NCI-H2227 (cell line): ENCODE data around the gene SYT9.

ENCODE experiments used
- DNase-seq: peaks from one replicate; lab custom pipeline; 2025; ENCODE audit not compliant: unreplicated experiment; lab: John Stamatoyannopoulos, UW

SYT9 gene

DNA sequence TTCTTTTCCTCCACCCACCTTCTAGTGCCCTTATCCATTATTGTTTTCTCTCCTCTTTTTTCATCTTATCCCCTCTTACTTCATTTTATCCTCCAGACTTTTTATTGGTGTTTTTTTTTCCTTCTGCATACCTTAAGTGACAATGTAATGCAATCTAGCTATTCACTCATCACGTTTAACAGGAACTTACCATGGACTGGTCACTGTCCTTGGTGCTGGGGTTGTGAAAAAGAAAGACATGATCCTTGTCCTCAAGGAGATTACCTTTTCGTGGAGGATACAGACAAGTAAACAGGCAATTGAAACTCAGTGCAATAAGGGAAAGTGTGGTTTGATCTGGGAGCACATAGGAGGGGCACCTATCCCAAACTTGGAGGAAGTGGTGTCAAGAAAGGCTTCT is 20.7 kb downstream of the SYT9 start:
- DNase-seq = no peak

GRCh38 chr11:7275133-7275532 is 23.4 kb downstream of the SYT9 start:
- no peak for DNase-seq

GRCh38 chr11:7278314-7278917 is 26.7 kb downstream of the SYT9 start:
- no peak for DNase-seq

DNA sequence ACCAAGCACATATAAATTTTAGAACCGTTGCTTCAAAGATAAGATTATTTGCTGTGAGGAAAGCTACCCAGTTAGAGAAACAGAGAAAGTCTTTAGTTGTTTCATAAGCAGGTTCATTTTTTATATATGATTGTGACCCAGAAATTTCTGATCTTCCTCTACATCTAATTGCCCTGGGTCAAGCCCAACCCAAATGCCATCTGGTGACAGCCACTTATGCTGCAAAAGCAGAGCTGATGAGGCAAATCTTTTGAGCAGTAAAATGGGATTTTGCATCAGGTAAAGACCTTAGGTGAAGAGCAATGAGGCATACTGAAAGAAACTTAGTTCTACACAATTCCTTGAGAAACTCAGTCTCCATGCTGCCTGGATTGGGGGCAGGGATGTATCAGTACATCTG is 28.0 kb downstream of the SYT9 start:
- DNase-seq = no peak

- DNase-seq = no peak
These were observed 29.4 kb downstream of the SYT9 start for GRCh38 chr11:7281079-7281478.

DNA sequence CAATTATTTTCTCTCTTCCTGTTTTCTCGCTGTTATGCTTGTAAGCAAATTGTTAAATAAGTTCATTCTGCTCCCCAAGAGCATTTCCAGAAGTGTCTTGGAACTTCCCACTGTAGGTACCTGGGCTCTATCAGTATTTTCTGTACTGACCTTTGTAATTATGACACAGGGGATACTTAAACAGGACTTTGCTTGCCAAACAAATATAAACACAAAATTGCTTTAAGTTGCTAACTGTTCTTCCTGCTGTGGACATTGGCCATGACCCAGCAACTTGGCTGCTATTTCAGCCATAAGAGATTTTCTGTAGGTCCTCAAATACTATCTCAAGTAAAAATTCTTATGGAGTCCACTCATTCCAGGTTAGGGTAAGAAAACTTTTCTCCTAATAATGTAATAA is 30.1 kb downstream of the SYT9 start:
- no peak for DNase-seq

GRCh38 chr11:7286178-7286577 is 34.5 kb downstream of the SYT9 start:
- no peak for DNase-seq

DNA sequence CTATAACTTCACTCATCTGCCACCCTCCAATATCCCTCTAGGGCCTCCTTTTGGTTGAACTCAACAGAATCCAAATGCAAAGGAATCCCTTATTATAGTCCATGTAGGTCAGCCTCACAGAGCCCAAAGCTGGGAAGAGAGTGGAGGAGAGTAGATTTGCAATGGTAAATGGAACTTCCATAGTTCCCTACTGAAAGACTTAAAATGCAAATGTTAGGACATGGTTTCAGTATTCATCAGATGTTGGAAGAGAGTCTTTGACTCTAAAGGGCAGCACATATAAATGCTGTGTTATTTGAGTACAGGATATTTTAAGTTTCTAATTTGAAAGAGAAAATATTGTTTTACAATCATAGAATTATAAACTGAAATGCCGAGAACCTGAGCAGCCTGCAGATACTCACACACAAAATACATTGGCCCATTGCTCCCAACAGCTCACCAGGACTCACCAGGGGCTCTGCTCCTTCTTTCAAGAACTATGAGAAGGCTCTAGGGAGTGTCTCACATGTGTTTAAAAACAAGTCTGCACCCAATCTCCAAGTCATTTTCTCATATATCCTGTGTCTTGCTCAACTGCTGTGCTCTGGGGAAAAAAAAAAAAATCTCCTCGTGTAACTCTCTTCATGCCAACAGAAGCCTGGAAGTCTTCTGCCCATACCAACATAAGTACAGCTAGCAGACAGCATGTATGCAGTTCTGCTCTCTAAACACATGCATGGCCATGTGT is 39.6 kb downstream of the SYT9 start:
- DNase-seq = no peak

- no peak for DNase-seq
These were observed 41.2 kb downstream of the SYT9 start for GRCh38 chr11:7292922-7293321.

GRCh38 chr11:7299393-7299792 is 47.7 kb downstream of the SYT9 start:
- no peak for DNase-seq

GRCh38 chr11:7300281-7300680 is 48.6 kb downstream of the SYT9 start:
- no peak for DNase-seq

DNA sequence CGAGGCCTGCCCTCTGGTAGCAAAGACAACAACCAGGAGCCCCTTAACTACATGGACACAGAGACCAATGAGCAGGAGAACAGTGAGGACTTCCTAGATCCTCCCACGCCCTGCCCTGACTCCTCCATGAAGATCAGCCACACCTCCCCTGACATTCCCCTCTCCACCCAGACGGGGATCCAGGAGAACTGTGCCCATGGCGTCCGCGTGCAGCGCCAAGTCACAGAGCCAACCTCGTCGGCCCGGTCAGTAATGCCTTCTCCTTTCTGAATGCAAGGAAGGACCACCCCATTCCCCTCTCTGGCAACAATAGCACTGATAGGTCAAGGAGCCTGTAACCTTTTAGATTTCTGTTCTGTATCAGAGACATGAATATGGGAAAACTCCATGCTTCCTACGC is 51.4 kb downstream of the SYT9 start:
- DNase-seq = no peak

DNA sequence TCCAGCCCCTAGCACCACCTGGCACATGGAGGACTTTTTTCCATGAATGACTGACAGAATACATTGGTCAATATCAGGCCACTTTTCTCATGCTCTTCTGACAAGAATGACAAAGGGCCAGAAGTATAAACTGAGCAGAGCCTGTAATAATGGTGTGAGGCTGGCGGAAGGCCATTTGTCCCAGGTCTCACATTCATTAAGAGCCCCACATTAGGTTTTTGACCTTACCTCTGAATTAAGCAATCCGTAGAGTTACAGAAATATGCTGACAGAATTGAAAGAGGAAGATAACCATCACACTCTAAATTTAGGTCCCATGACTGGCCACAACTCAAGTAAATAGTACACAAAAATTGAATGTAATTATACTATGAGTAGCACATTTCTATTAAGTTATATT is 55.2 kb downstream of the SYT9 start:
- no peak for DNase-seq

GRCh38 chr11:7307836-7308235 is 56.1 kb downstream of the SYT9 start:
- no peak for DNase-seq

DNA sequence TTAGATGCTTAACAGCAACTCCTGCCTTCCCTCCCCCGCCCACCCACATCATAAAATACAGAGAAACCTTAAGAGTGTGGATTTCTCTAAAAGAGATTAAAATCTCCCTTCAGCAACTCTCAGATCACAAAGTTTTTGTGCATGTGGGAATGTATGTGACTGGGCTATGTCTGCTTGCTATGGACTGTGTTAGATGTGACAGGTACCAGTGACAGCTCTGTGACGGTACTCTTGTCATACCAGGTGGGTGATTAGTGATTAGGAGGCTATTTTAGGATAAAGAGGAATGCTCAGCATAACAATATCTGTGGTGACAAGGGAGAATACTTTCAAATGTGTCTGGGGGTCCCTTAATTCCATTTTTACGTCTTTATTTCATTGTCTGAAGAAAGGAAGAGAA is 60.2 kb downstream of the SYT9 start:
- DNase-seq = no peak

- DNase-seq = no peak
These were observed 63.3 kb downstream of the SYT9 start for GRCh38 chr11:7314811-7315604.

DNA sequence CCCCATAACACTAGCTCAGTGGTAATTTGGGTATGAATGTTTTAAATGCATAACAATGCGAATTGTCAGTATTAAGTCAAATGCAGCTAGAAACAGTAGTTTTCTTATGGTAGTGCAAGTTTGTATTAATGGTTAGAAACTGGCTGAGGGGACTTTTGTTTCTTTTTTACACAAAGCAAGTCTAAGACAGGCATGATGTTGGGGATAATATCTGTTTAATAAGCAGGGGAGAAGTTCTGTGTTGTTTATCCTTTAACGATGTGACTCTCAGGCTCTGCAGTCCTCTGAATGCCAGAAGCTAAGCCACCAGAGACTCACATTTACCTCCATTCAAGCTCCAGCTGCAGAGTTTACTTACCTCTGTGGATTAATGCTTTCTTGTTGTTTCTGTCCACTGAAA is 67.8 kb downstream of the SYT9 start:
- DNase-seq = no peak

DNA sequence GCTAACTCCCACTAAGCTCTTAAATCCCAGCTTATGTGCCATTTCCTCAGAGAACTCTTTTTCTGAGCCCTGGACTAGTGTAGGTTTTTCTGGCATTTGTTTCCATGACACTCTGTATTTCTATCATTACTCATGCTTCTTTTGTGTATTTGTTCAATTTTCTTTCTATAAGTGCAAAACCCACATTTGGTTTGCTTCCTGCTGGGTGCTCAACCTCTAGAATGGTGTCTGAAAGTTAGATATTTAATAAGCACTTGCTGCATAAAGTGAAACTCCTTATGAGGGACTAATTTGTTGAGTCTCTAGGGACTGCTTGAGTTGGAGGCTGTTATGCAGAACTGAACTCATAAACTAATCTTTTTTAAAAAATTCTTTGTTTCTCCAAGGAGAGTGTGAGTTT is 68.6 kb downstream of the SYT9 start:
- no peak for DNase-seq

DNA sequence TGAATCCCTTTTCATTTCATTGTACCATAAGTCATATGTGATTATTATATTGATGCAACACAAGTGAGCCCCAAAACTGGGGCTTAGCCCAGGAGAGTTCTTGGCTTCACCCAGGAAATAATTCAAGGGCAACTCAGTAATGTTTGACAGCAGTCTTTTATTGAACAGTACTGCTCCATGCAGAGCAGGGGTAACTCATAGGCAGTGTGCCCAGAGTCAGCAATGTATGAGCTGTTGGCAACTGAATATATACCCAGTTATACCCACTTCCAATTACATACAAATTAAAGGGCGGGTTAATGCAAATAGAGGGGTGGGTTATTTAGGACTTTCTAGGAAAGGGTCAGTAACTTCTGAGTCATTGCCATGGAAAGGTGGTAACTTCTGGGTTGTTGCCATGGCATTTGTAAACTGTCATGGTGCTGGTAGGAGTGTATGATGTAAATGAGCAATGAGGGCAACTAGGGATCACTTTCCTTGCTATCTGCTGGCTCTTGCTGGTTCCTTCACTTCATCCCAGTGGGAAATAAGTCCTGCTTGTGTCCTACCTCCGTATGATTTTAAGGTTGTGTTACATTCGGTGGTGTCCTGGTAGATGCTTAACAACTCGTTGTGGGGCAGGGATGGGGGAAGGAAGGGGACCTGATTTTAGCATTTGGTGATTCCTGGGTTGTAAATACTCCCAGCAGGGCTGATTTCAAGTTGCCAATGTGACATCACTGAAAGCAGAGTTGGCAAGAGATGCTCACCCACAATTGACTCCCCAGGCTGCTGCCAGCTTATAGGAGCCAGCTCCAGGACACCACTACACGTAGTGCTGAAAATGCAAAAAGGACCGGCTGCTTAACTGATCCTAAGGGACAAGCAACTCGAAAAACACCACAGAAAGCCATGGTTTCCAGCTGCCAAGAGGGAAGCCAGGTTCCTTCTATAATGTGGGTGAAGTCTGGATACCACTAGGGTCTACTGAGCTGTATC is 70.1 kb downstream of the SYT9 start:
- DNase-seq = no peak

DNA sequence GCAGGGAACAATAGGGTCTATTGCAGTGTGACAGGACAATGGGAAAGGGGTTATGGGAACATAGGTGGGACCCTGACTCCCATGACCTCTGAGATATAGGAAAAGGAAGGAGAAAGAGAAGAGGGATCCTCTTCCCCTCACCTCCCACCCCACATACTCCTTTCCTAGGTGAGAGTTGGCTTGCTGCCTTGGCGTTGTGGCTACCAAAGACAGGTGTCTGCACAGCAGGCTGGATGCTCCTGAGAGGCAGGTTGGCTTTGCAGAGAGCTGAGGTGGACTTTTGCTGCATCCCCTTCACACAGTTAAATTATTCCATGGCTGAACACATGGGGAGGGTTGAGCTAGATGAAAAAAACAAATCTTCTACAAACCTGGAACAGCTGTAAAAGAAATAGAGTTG is 80.7 kb downstream of the SYT9 start:
- DNase-seq = no peak

DNA sequence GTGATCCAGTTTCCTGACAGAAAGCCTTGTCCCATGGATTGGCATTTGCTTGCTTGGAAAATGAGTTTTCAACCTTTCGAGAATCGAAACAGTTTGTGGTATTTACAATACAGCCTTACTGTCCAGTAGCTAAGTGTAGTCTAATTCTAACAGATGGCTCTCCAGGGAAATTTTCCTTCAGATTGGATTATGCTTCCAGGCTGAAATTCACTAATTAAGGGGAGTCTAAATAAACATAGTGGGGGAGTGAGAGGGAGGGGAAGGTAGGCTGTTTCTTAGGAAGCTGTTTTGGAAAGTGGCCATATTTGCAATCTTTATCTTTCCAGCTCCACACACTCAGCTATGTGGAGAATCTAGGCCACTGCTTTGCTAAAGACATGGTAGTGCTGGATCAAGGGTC is 81.3 kb downstream of the SYT9 start:
- DNase-seq = no peak
